HL-60/S4 treated with retinoic acid at 250 ng/mL for 4 days and 3 days (cell line): Measurements from ENCODE around the gene ATXN10.

Experiments used
- in situ Hi-C: fragments of 300-500 bp; cut with MboI; formaldehyde crosslinking; loops from 2 replicates; pipeline ENCODE4 v1.7.0; 2022; ENCODE audit warnings: low sequenced_read_pairs

ATXN10 gene

DNA sequence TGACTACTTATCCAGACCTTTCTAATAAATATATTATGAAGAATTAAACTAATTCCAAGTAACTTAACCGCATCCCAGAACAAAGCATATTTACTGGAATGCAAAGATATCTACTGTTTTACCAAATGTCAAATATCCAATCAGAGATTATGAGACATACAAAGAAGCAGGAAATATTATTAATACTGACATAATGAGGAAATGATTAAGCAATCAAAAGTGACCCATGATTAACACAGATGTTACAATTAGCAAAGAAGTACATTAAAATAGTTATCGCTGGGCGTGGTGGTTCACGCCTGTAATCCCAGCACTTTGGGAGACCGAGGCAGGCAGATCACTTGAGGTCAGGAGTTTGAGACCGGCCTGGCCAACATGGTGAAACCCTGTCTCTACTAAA, 200.1 kb downstream of the ATXN10 start:
- in situ Hi-C loops, result no loop called here

DNA sequence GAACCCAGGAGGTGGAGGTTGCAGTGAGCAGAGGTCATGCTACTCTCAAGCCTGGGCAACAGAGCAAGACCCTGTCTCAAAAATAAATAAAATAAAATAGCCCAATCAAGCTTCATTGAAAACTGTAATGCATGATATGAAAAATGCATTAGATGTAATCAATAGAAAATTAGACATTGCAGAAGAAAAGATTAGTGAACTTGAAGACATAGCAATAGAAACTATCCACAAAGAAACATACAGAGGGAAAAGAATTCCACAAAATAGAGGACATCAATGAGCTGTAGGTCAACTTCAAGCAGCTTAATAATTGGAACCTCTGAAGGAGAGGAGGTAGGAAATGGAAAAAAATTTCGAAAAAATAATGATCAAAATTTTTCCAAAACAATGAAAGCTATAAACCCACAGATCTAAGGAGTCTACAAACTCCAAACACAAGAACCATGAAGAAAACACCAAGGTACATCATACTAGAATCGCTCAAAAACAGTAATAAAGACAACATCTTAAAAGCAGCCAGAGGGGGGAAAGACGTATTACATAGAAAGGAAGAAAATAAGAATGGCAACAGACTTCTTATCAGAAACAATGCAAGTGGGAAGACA, 201.1 kb downstream of the ATXN10 start:
- in situ Hi-C loops, result no loop called here

GRCh38 chr22:45876136-45877035, 204.8 kb downstream of the ATXN10 start:
- in situ Hi-C loops, result no loop called here

- in situ Hi-C loops, result no loop called here
Observed at GRCh38 chr22:45877036-45877380, 205.4 kb downstream of the ATXN10 start.

GRCh38 chr22:45877651-45878050, 206.0 kb downstream of the ATXN10 start:
- in situ Hi-C loops, result no loop called here

GRCh38 chr22:45878051-45878781, 206.6 kb downstream of the ATXN10 start:
- in situ Hi-C loops, result no loop called here

GRCh38 chr22:45878901-45879551, 207.4 kb downstream of the ATXN10 start:
- in situ Hi-C loops, result no loop called here

DNA sequence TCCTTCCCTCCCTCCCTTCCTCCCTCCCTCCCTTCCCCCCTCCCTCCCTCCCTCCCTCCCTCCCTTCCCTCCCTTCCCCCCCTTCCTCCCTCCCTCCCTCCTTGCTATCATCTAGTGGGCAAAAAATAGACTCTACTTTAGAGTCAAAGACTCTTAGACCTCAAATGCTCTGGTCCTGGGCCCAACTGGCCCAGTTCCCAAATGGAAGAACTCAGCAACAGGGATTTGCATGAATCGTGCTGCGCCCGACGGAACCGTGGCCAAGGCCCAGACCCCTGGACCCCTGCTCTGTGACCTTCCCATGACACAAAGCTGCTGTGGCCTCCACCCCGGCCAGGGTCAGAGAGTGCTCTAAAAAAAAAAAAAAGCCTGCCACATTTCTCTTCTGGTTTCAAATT, 207.9 kb downstream of the ATXN10 start:
- in situ Hi-C loops, result no loop called here

DNA sequence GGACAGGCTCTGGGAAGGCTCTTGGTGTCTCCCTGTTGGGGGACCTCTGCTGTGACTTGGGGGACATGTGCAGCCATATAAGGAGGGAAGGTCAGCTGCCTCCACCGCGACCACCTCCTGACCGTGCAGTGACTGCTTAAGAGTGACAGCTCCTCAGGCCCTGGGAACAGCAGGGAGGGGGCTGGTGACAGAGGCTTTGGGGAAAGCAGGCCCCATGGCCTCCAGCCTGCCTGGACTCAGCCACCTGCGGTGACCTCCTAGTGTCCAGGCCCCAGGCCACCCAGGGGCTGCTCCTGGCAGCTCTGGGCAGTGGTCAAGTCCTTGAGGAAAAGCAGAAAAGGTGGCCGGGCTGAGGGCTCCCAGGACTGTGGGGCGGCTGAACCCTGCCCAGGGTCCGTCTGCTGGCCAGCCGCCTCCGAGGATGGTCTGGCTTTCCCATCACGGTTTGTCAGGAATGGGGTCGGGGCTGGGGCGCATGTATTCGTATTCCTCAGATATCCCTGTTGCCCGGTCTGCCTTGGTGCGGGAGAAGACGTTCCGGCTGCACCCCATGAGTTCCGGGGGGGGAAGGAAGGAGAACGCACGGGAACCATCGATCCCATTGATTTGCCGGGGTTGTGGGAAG, 208.6 kb downstream of the ATXN10 start:
- in situ Hi-C loops, result no loop called here

DNA sequence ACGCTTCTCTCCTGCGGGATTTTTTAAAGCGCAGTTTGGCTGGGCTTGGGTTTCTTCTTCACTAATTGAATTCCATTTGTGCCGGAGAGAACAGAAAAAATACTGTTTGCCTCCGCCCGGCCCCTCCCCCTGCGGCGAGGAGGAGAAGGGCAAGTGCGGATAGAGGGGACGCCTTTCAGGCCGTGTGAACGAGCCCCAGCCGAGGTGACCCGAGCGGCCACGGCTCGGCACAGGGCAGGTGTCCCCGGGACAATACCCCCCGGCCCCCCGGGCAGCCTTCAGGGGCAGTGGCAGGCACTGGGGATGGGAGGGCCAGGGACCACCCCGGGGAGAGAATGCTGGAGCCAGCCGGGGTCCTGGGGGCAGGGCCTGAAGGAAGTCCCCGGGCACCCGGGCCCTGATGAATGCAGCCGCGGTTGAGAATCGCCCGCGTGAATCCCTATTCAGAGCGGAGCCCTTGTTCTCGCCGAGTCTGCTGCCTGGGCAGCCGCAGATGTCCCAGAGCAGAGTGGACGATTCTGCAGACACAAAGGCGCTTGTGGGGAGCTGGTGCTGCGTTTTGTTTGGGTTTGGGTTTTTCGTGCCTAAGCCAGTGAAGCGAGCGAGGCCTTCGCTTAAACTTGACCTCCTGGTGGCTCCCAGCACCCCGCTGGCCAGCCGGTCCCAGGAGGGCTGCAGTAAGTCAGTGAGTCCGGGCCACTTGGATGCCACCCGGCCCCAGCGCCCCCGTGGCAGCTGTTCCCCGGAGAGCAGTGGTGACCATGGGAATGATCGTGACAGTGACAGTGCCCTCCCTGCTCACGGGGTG, 209.3 kb downstream of the ATXN10 start:
- in situ Hi-C loops, result no loop called here

DNA sequence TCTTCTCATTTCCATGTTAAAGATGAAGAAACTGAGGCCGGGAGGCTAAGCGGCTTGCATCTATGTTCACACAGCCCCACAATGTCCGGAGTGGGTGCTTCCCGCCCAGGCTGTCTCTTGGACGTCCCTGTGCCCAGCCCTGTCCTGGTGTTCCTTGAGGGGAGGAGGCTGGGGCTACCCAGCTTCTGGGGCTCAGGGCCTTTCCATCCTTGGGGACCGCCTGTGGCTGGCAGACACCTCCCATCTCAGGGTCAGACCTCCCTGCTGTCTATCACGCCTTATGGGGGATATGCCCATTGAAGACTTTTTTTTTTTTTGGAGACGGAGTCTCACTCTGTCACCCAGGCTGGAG, 209.9 kb downstream of the ATXN10 start:
- in situ Hi-C loops, result no loop called here

GRCh38 chr22:45882881-45883810, 211.5 kb downstream of the ATXN10 start:
- in situ Hi-C loops, result no loop called here

DNA sequence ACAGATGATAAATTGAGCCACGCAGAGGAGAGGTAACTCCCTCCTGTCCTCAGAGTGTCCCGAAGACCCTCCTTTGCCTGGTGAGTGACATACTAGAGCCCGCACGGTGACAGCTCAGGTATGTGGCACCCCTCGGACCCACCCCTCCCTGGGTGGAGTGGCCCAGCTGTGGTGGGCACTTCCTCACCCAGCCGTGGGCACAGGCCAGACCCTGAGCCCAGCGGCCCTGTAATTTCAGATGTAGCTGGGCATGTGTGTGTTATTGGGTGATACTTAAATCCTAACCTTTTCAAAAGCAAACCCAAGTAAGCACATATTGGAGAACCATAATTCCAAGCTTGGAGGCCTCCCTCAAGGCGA, 212.2 kb downstream of the ATXN10 start:
- in situ Hi-C loops, result no loop called here

DNA sequence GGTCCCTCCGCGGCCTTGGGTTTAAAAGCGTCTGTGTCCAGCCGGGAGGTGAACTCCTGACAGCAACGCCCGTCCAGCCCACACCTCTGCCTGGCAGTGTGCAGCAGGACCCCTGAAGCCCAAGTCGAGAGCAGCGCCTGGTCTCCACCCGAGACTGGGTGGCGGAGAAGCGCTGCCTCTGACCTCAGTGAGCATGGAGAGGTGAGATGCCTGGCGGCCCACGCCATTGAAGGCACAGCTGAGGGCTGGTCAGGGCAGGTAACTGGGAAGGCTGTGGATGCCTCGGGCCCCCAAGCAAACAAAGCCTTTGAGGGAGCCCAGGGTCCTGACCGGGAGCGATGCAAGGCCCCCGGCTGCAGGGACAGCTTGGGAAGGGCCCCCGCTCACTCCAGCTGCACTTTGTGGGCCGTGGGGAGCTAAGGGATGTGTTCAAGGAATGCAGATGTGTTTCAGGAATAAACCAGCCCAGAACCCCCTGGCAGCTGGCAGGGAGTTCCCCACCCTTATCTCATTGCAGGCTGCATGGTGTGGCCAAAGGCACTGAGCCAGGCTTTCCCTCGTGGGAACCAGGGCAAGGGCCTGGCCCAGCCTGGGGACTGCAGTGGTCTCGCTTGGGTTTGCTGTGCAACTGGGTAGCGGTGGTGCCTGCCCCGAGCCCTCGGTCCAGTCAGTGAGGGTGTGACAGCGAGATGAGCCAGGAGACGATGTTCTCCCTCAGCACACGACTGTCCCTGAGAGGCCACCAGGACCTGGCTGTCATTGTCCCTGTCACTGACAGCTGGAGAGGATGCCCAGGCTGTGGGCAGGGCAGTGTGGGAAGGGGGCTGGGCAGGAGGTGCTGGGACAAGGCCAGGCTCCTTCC, 212.8 kb downstream of the ATXN10 start:
- in situ Hi-C loops, result no loop called here

DNA sequence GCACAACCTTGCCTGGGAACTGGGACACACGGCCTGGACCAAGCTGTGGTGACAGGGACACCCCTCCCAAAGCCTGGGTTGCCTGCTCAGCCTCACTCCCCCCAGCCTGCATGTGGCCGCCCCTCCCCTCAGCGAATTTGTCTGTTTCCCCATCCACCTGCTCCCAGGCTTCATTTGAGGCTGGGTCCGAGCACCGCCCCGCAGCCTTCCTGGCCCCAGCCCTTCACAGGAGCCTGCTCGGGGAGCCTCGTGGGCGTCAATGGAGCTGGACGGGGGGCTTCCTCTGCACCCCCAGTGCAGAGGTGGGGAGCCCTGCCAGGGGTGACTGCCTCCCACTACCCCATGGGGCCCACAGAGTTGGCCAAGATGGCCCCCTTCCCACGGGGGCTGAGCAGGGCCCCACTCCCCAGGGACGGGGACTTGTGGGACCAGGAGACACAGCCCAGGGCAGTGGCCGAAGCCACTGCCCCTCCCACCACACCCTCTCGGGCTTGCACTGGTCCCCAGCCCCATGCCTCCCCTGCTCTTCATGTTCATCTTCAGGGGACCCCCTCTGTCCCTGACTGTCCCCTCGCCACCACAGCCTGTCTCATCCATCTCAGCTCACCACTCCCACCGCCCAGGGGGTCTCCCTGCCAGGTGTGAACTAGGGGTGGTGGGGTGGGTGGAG, 213.7 kb downstream of the ATXN10 start:
- in situ Hi-C loops, result no loop called here

GRCh38 chr22:45885941-45886395, 214.3 kb downstream of the ATXN10 start:
- in situ Hi-C loops, result no loop called here

DNA sequence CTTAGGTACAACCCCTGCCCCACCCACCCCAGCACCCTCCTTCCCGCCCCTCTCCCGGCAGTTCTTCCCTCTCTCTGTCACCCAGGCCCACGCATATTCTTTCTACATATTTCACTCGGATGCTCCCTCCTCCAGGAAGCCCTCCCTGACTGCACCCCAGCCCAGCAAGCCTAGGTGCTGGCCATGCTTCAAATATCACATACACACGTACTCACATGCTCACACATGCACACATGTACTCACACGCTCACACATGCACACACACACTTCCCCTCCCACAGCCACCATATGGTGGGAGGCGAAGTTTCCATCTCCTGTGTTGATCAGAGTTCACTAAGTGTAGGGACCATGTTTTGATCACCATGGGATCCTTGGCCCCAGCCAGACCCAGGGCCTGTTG, 214.9 kb downstream of the ATXN10 start:
- in situ Hi-C loops, result no loop called here
